Erythroblast (primary cell): ENCODE data around the gene RASL10A.

Source experiments
- GATA1 ChIP-seq: IDR thresholded peaks from 2 replicates; pipeline ENCODE4 v1.6.1; 2011; ENCODE audit warnings: low read depth, mild to moderate bottlenecking, control low read depth, low read length, moderate library complexity
- POLR2A ChIP-seq: IDR thresholded peaks from 2 replicates; pipeline ENCODE4 v1.6.1; 2011; ENCODE audit warnings: mild to moderate bottlenecking, low read length

DNA sequence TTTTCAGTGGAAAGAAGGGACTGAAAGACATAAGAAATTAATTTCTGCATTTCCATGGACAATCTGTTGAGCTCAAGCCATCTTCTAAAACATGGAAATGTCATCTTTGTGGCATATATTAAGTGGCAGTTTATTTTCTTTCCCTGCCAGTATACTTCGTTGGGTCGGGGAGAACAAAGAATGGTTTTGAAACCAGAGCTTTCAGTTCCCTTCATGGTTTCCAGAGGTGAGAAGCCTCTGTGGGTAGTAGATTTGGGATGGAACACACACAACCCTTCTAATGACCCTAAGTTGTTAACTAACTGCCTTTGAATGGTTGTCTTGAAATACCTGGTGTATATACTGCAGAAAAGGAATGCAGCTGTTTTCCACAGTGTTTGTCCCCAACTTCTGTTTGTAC, 26.7 kb downstream of the RASL10A start:
- TF ChIP-seq POLR2A: no peak
- no peak for TF ChIP-seq GATA1
